H1 (cell line): ENCODE results near the gene ZNF614. TPM values are rescaled to one million over a fixed set of nuclear protein-coding genes. Genes with fewer than 3 reads are reported as not detected.

Source experiments
- POLR2A ChIP-seq, 2 experiments: IDR thresholded peaks; 1 replicate in 1 of 2; 2 replicates in 1 of 2; pipeline ENCODE4 v1.6.1; 2011; ENCODE audit warnings: low read depth in 2 of 2, low read length in 2 of 2, mild to moderate bottlenecking in 2 of 2; ENCODE audit errors: control extremely low read depth in 1 of 2
- POU5F1 ChIP-seq: IDR thresholded peaks from 2 replicates; pipeline ENCODE4 v1.6.1; 2011; ENCODE audit warnings: low read depth, mild to moderate bottlenecking, low read length, moderate library complexity
- polyA plus RNA-seq, 7 experiments: library from polyadenylated mRNA; depleted of rRNA in 3 of 7; stranded (reverse) in 5 of 7; unstranded in 2 of 7; fragments of >200 nt in 5 of 7; fragments of 200-250 nt in 2 of 7; gene quantifications; 1 replicate in 5 of 7; 2 replicates in 1 of 7; 4 replicates in 1 of 7; pipeline versions ENCODE4 v1.2.1 to v1.2.3, GENCODE V29; 2011 to 2013; ENCODE audit warnings: missing spikeins in 2 of 7, mixed read lengths in 2 of 7
- total RNA-seq: library from RNA; stranded (reverse); fragmentation: NEBNext Ultra II Directional; extraction: Animal tissue kit (Norgen Biotek cat#: 25700); gene quantifications from 2 replicates; pipeline ENCODE4 v1.2.1, GENCODE V29; 2021

Gene ZNF614
- total and polyA plus RNA-seq, 2 of the 8 experiments (the other 6 are each of a cell fraction or from before 2014, with no cell fraction given), result 4.7 to 18.7 TPM

GRCh38 chr19:52039169-52039568, 11.0 kb upstream of the ZNF614 start (continued):
- TF ChIP-seq POU5F1 (no peak), POLR2A (IDR thresholded peaks at IDR 0.05; ENCODE audit: control extremely low read depth in 1 of 2, low read depth in 2 of 2, low read length in 2 of 2) (no peak)
